Right lobe of liver (tissue), 6 donors: ENCODE measurements around the gene RAB33A. TPM values are rescaled to one million over a fixed set of nuclear protein-coding genes. Genes with fewer than 3 reads are reported as not detected.

ENCODE experiments used
- ATAC-seq, 4 donors: fragments of 200-7000 bp; cut with Tn5 transposase; one replicate each; pipeline ENCODE4 v1.9.1; 2020; ENCODE audit warnings: mild to moderate bottlenecking in 4 of 4, moderate library complexity in 4 of 4
- DNase-seq, 3 donors: peaks; one replicate each; pipeline ENCODE4 v3.0.0-alpha.2; 2020
- H3K27ac ChIP-seq, 3 donors: fragments of 200-600 bp; one replicate each; pipeline ENCODE4 v1.8.0; 2022
- H3K27me3 ChIP-seq, 2 donors: fragments of 200-600 bp; one replicate each; pipeline ENCODE4 v1.8.0; 2022
- H3K36me3 ChIP-seq, 4 donors: fragments of 200-600 bp; sonication (generic) in 1 of 4; one replicate each; pipeline versions ENCODE4 v1.5.1 to v1.8.0; 2017 to 2022; ENCODE audit warnings: control low read depth in 1 of 4
- H3K4me1 ChIP-seq, 4 donors: fragments of 200-600 bp; sonication (generic) in 1 of 4; one replicate each; pipeline versions ENCODE4 v1.5.1 to v1.8.0; 2017 to 2022; ENCODE audit warnings: control low read depth in 1 of 4
- H3K4me3 ChIP-seq, 3 donors: fragments of 200-600 bp; one replicate each; pipeline ENCODE4 v1.8.0; 2022
- H3K9me3 ChIP-seq, 4 donors: fragments of 200-600 bp; sonication (generic) in 1 of 4; one replicate each; pipeline versions ENCODE4 v1.5.1 to v1.8.0; 2017 to 2022; ENCODE audit warnings: control low read depth in 1 of 4
- CTCF ChIP-seq, 4 donors: fragments of 200-600 bp in 3 of 4; fragments of 450-650 bp in 1 of 4; IDR thresholded peaks; one replicate each; pipeline versions ENCODE4 v1.5.1 to v1.8.0; 2016 to 2022; ENCODE audit warnings: antibody characterized with exemption in 4 of 4, mild to moderate bottlenecking in 2 of 4
- POLR2A ChIP-seq: fragments of 450-650 bp; IDR thresholded peaks from one replicate; pipeline ENCODE4 v1.6.1; 2017; ENCODE audit warnings: antibody characterized with exemption, mild to moderate bottlenecking
- whole genome bisulfite sequencing: methylation state at CpG from one replicate; pipeline ENCODE4 v1.1.6; 2018; ENCODE audit warnings: low coverage, low lambda C conversion rate; ENCODE audit not compliant: insufficient coverage; ENCODE audit errors: missing lambda C conversion rate; 5-methylcytosine and 5-hydroxymethylcytosine counted together
- intact Hi-C, 2 donors: fragments of 100-400 bp; cut with DNase I; formaldehyde crosslinking; loops; one replicate each; pipeline versions ENCODE4 v1.11.2 to v1.14.1; 2022
- total RNA-seq, 6 experiments: library from RNA; depleted of rRNA in 2 of 6; stranded (reverse); fragments of >200 nt in 2 of 6; fragmentation: NEBNext Ultra II Directional in 3 of 6; extraction: Animal tissue kit (Norgen Biotek cat#: 25700) in 3 of 6; gene quantifications; one replicate each; pipeline versions ENCODE4 v1.1.0 to v1.2.4, GENCODE V29; 2016 to 2023
- donor health status: DM: no; HTN: yes; CAD: no.
- donor health status: DM: no; HTN: no; CAD: no.
- donor health status: DM: no; HTN: no; CAD: no.
- donor health status: DM: no; HTN: yes; CAD: no.
- donor health status: DM: no; HTN: yes; CAD: no.

Gene RAB33A
- total RNA-seq, 6 experiments from 2014 or later: 0.20 to 0.81 (median 0.55) TPM; not detected in 1

- TF ChIP-seq CTCF (IDR thresholded peaks at IDR 0.05): no peak
- TF ChIP-seq POLR2A: no peak
- Histone ChIP-seq H3K27me3 (no peaks in the 10 kb centered on the region), H3K4me1 (no peaks in the 10 kb centered on the region), H3K36me3 (no peaks in the 10 kb centered on the region), H3K4me3 (no peak overlapping the region), H3K27ac (peak overlapping the region; percentile 26 to 61 (median 40)), H3K9me3 (no peaks in the 10 kb centered on the region)
- intact Hi-C loops: no loop called here
- WGBS: 23% methylated on average over 7 of the region's 7 CpGs
- no peak for DNase-seq
- ATAC-seq: peak; percentile 49 to 61 (median 52)
These were observed 1.6 kb downstream of the RAB33A start for GRCh38 chrX:130173190-130173895.

GRCh38 chrX:130174045-130174704 is 2.4 kb downstream of the RAB33A start:
- H3K4me1 ChIP-seq: no peaks in the 10 kb centered on the region
- no peaks in the 10 kb centered on the region for H3K9me3 ChIP-seq
- H3K27me3 ChIP-seq: no peaks in the 10 kb centered on the region
- TF ChIP-seq POLR2A (no peak), CTCF (IDR thresholded peaks at IDR 0.05) (no peak)
- H3K4me3 ChIP-seq: no peak overlapping the region
- H3K36me3 ChIP-seq: no peaks in the 10 kb centered on the region
- intact Hi-C loops: no loop called here
- H3K27ac ChIP-seq: peak overlapping the region; percentile 26 to 61 (median 40)
- peak in 1 of 3 donors; percentile 55 for DNase-seq
- 22% methylated on average over 7 of the region's 10 CpGs for WGBS
- ATAC-seq: peak; percentile 36 to 68 (median 44)

GRCh38 chrX:130174937-130175336 is 3.2 kb downstream of the RAB33A start:
- Histone ChIP-seq H3K27me3 (no peaks in the 10 kb centered on the region), H3K9me3 (no peaks in the 10 kb centered on the region), H3K4me1 (no peaks in the 10 kb centered on the region), H3K36me3 (no peaks in the 10 kb centered on the region), H3K27ac (no peak overlapping the region), H3K4me3 (no peak overlapping the region)
- TF ChIP-seq POLR2A (no peak), CTCF (IDR thresholded peaks at IDR 0.05) (no peak)
- DNase-seq: no peak
- ATAC-seq: no peak
- intact Hi-C loops: no loop called here
- 81% methylated on average over 2 of the region's 2 CpGs for WGBS

GRCh38 chrX:130176354-130176776 is 4.6 kb downstream of the RAB33A start:
- no peak overlapping the region for H3K4me3 ChIP-seq
- no peaks in the 10 kb centered on the region for H3K4me1 ChIP-seq
- DNase-seq (no peak), ATAC-seq (no peak)
- TF ChIP-seq CTCF (IDR thresholded peaks at IDR 0.05): no peak
- no peak for TF ChIP-seq POLR2A
- intact Hi-C loops: no loop called here
- no peaks in the 10 kb centered on the region for H3K27me3 ChIP-seq
- no peaks in the 10 kb centered on the region for H3K9me3 ChIP-seq
- no peaks in the 10 kb centered on the region for H3K36me3 ChIP-seq
- no peak overlapping the region for H3K27ac ChIP-seq
